Breast epithelium (tissue), 3 donors: Measurements from ENCODE around the gene CADPS.

ENCODE experiments used
- CTCF ChIP-seq, 3 donors: fragments of 450-650 bp; IDR thresholded peaks; one replicate each; pipeline ENCODE4 v1.5.1; 2016 to 2017; ENCODE audit warnings: antibody characterized with exemption in 3 of 3, mild to moderate bottlenecking in 3 of 3, moderate library complexity in 3 of 3
- POLR2A ChIP-seq: fragments of 450-650 bp; IDR thresholded peaks from one replicate; pipeline ENCODE4 v1.6.1; 2016; ENCODE audit warnings: antibody characterized with exemption, mild to moderate bottlenecking, moderate library complexity
- POLR2AphosphoS5 ChIP-seq, 3 donors: sonication (generic); formaldehyde crosslinking; IDR thresholded peaks; one replicate each; pipeline ENCODE4 v1.6.1; 2017; ENCODE audit warnings: antibody characterized with exemption in 3 of 3

DNA sequence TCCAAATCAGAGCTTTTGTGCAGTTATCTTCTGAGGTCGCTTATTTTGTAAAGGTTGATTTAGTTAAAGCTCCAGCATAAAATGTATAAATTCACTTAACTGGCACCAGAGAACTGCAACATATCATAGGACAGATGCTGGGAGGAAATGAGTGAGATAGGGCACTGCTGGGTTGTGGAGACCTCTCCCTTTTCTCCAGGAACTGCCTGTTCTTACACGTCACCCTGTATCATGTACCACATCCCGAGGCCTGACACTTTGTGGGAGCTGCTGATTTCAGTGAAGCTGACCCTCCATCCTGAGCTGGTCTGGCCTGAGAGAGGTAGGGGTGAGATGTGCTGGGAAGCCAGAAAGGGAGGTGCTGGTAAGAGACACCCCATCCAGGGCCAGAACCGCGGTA, 288.0 kb downstream of the CADPS start:
- TF ChIP-seq CTCF (IDR thresholded peaks at IDR 0.05) (no peak), POLR2A (no peak), POLR2AphosphoS5 (IDR thresholded peaks at IDR 0.05) (no peak)
